Activated effector memory CD4-positive, alpha-beta T cell treated with anti-CD3 and anti-CD28 coated beads, Interleukin-2, amount 50 U/mL, for 16 hours (primary cell): ENCODE measurements around the gene CMIP.
A peak's percentile ranks its signal among the peaks of the same experiment; 100 is the strongest.

Source experiments
- DNase-seq: peaks from one replicate; pipeline ENCODE4 v3.0.0-alpha.2; 2020

Gene CMIP

DNA sequence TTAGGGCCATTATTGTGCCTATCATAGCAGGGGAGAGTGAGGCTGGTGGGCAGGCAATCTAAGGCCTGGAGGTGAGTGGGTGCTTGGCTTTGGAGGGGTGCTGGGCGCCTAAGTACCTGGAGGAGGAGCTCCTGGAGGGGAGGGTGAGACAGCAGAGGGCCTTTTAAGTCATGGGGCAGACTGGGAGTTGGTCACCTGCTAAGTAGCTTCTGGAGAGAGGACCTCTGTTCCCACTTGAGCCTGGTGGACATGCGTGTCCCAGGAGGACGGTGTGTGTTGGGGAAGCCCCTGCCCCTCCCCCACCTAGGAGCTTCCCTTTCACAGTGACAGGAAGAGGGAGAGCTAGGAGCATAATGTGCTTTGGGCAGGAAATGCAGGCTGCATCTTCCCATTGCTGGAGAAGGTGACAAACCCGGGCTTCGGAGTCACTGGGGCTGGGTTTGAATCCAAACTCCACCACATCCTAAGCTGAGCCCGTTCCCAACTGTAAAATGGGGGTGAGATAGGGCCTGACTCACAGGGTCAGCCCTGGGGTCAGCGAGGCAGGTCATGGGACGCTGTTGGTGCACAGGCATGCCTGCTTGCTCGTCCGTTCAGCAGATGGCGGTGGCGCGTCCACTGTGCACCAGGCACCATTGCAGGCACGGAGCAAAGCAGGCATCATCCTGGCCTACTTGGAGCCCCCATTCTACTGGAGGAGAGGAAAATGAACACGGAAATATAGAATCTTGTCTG lies 37.9 kb downstream of the CMIP start:
- no peak for DNase-seq

DNA sequence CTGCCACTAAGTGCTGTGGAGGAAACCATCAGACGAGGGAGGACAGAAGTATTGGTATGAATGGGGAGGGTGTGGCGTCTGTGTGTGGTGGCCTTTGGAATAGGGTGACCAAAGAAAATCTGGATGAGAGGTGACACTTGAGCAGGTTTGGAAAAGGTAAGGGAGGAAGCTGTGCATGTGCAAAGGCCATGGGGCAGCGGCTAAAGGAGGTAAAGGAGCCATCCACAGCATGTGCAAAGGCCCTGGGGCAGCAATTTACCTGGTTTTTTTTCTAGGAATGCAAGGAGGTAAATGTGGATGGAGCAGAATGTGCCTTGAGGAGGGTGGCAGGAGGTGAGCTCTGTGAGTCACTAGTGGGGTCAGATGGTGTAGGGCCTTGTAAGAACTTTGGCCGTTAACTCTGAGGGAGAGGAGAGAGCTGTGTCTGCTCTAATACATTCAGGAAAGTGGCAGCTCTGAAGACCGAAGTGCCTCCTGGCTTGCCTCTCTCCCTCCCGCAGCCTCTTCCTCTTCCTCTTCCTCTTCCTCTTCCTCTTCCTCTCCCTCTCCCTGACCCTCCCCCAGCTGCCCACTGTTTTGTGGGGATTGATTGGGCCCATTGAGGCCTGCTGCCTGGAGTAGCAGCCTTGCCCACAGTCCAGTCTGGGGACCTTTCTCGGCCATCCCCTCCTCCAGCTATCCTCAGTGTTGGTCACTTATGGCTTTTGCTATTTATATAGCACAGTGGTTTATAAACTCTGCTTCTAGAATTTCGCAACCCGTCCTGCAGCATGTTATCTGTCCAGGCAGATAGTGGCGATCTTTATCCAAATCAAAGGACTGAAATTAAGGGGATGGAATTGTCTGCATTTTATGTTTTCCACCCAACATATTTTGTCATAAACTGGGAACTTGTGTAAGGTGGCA lies 38.7 kb downstream of the CMIP start:
- DNase-seq, result no peak

DNA sequence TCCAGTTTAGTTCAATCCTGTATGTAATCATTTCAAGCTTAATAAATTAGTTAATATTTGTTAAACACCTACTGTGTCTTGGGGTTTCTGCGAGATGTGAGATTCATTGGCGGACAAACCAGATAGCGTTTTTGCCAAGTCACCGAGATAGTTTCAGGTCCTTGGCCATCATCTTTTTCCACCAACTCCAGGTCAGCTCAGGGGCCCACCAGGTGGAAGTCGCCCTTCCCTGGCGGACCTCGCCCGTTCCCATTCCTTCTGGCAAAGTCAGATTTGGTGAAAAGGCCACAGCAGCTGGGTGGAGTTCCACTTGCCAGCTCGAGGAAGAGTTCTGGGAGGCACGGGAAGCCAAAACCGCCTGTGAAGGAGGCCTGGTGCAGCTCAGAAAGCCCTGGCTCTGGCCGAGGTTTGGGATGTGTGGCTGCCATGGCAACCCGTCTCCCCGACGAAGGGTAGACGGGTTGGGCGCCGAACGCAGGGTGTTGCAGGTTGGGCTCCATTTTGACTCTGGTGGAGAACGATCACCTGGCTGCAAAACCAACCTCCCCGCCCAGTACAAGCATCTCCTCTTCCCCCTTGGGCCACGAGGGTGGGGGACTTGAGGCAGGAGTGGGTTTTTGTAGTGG lies 39.5 kb downstream of the CMIP start:
- no peak for DNase-seq

DNA sequence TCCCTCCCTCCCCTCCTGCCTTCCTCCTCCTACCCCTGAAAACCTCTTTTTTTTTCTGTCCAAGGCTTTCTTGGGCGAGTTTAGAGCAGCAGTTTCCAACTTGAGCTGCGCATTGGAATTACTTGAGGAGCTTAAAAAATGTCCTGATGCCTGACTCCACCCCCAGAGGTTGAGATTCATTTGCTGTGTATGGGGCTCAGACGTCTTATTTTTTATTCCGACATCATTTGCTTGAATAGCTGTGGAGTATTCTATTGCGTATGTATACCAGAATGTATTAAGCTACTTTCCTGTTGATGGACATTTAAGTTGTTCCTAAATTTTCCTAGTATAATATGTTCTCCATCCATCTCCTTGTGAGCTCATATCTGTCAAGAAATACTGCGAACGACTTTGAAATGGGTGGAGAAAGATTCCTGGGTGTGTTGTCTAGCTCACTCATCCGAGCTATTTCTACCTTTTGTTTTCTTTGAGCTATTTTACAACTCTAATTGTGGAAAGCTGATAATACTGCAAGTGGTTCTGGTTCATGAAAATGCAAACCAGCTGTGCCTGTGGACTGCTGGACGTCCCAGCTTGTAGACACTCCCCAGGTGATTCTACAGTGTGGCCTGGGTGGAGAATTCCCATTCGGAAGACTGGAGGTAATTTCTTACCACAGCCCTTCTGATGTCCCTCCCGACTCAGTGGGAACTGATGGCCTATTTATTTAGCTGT lies 40.5 kb downstream of the CMIP start:
- no peak for DNase-seq

DNA sequence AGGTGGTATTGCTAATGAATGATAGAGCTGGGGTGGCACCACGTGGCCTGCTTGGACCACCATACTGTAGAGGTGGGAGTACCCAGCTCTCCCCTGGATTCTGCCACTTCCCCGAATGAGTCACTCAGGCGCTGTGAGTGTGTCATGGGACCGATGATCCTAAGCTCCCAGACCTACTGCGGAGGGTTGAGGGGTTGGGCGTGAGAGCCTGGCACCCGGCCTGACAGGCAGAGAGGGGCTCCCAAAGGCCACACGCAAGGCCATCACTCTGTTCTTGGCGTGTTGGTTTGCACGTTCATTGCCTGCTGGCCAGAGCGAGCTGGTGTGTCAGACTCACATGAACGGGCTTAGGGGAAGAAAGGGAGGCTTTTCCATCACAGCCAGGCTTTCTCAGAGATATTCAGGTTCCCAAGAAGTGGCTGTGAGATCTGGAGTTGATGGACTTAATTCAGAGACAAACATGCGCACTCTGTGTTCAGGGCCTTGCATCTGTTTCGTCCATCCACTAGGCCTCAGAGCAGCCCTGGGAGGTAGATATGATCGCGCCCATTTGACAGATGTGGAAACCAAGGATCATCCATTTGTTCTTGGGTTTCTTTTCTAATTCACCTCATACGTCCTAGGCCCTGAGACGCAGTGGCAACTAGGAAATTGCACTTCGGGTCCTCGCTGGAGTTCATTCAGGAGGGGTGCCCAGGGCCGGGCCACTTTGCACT lies 41.4 kb downstream of the CMIP start:
- DNase-seq, result no peak

DNA sequence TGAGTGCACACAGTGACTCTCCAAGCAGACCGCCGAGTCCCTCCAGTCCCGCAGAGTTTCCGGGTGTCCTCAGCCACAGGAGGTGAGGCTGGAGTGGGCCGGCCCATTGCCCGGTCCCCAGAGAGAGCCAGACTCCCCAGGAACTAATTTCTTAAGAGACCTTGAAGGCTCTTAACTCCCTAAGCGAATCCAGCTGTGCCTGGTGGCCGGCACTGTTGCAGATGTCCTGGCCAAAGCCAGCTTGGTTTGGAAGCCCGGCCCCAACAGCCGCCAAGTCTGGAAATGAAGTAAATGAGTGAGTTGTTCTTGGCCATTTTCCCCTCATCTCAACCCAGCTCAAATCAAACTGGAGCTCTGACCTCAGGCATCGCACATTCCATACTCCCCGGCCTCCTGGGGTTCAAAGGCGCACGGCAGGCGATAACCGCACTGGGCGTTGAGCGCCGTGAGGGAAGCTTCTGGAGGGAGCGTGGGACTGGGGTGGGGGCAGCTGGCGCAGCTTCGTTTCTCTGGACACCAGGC lies 42.0 kb downstream of the CMIP start:
- no peak for DNase-seq

DNA sequence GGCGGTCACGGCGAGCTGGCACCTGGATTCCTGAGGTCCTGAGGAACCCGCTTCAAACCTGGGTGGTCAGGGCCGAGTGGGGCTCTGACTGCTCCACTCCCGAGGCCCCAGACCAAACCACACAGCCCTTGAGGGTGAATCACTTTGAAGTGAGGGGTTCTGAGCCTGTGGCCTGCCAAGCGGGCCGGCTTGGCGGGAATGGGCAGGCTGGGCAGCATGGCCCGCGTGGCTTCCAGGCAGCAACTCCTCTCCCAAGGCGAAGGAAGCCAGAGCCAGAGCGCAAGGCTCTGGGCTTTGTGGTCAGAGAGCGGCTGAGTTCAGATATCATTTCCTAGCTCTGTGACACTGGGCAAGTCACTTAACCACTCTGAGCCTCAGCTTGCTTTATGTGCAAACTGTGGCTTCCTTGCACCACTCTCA lies 42.7 kb downstream of the CMIP start:
- no peak for DNase-seq

DNA sequence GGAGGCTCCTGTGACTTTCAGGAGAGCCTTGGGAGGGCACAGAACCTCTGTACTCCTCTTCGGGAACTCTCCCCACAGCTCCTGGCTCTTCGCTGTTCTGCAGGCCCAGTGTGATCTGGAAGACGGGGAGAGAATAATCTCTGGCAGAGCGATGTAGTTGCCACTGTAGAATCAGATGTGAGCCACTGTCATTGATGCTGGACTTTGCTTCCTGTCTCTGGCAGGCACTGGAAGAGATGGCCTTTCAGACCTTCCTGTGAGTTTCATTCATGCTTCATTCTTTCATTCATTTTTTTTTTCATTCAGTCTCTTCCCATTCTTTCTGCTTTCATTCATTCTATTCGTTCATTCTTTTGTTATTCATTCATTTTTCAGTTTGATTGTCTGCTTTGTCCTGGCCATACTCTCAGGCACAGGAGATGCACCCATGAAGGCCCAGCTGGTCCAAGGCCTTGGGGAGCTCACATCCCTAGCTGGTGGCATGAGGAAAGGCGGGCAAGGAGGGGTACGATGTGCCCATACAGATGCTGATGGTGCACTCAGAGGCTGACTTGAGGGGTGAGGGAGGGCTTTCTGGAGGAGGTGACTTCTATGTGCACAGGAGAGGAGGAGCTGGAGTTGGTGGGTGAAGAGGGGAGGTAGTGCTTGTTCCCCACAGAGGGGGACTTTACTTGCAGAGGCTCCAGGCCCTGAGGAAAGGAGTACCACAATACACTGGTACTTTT lies 44.2 kb downstream of the CMIP start:
- DNase-seq, result no peak

DNA sequence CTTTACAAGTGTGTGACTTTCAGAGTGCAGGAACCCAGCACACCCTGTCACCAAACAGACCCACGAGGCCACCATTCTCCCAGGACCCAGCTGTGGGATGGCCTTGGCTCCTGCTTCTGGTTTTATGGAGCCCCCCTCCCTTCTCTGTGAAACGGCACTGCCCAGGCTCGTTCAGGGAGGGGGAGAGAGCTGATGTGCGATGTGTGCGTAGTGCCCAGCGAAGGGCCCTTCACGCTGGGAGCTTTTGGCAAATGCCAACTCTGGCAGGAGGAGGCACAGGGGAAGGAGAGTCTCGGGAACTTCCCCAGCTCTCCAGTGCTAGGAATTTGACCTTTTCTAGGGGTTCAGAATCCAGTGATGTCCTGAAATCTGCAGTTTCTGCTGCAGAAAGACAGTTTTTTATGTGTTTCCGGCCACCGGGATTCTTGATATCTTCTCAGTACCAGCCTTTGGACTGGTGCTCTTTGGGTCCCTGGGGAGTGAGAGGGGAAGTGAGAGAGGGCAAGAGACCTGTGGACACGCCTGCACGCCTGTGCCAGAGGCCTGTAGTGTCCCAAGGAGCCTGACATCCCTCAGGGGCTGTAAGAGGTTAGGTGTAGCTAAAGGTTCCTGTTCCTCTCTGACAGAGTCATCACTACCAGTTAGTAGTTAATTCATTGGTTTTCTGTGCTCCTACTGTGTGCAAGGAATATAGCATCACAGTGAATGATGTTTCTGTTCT lies 45.1 kb downstream of the CMIP start:
- no peak for DNase-seq

DNA sequence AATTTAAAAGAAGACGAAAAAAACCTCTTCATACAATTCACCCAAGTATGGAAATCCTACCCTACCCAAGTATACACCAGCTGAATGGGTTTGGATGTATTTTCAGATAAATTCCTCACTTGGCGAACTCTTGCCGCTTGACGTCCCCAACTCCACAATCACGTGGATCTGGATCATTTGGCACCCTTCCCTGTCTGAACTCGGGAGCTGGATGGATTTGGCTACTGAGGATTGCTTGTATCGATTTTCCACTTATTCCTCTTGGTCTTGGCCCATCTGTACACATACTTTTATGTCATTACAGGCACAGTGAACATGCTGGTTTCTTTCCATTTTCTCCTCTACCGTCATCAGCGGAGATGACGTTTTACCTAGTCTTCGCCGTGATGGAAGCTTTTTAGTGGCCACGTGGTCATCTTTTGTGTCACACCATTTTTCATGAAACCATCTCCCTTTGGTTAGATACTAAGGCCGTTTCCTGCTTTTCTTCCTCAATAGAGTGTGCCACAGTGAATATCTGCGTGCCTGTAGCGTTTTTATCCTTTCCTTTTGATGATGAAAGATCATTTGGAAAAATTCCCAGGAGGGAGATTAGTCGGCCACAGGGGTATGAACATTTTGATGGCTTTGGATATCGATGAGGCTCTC lies 47.1 kb downstream of the CMIP start:
- no peak for DNase-seq

DNA sequence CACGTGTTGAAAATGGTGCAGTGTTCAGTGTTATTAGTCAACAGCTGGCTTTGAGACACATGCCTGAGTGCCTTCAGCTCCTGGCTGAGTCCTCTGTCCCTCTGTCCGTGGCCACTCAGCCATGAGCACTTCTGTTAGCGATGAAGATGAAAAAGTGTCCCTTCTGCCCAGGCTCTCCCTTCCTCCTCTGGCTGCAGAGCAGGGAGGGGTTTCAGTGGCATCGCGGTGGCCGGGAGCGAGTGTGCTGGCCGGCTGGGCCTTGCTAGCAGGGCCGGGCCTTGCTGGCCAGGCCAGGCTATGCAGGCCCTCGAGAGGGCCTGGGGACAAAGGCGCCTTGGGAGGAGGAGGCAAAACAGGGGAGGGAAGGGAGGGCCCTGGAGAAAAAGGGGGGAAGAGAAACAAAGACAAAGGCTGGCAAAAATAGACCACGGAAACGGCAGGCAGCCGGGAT lies 47.7 kb downstream of the CMIP start:
- no peak for DNase-seq

DNA sequence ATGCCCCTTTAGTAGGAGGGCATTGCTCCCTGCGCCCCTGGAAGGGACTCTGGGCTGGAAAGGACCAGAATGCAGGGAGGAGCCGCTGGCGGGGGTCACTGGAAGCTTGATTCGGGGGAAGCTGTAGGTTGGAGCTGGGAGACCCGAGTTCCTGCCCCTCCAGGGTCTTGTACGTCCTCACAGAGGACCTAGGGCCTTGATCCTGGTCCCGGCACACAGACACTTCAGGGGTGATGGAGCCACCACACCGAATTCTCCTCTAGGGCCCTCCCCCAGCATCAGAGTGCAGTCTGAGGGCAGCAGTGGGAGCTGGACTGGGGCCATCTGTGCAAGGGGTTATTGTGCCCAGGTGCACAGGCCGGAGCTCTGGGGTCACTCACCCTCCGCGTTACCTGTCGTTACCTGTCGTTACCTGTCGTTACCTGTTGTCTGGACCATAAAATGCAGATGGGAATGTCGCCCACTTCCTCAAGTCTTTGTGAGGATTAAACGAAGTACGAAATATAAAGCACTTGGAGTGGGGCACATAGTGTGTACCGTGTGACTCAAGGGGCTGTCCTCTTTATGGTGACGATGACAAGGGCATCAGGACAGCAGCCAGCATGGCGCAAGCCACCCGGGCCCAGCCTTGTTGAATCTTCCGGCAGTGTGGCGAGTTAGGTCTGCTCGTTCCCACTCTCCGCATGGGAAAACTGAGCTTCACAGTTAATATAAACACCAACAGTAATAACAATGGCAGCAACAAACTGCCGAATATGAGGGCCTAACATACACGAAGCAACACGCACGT lies 48.6 kb downstream of the CMIP start:
- DNase-seq, result no peak

DNA sequence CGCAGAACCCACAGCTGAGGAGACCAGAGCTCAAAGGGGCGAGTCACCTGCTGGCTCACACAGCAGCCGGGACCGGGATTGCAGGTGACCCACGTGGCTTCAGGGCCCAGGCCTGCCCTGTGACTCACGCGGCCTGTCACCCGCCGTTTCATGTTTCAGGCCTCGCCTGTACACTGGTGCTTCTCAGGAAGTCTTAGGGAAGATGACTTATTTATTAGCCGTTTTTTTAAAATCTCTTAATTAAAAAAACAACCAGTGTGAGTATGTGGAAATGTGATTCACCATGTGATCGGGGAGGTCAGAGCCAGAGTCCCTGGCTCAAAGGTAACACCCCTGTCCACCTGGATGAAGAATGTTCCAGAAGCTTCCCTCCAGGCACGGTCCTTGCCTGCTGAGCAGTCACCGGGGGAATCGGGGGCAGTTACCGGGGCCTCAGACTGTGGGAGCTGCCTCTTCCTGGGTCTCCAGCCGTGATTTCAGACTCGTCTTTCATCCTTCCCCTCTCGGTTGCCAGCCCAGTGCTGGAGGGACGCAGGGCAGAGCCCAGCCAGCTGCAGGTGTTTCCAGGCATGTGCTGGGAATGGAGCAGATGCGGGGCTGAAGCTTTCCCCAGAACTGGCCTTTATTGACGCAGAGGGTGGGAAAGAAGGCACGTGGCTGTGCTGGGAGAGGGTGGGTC lies 49.3 kb downstream of the CMIP start:
- DNase-seq, result peak; percentile 70

DNA sequence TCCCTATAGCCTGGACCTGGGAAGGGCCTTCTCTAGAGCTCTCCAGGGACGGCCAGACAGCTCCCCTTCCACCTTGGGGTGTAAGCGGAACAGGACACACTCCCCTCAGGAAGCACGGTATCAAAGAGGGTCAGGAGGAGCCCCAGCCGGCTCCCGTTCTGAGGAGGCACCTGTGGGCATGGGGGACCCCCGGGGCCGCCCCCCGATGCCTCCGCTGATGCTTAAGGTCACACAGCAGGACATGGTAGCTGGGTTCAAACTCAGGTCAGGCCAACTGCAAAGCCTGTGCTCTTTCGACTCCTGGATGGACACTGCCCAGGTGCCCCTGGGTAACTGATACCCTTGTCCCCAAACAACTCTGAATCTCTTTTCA lies 49.8 kb downstream of the CMIP start:
- no peak for DNase-seq

DNA sequence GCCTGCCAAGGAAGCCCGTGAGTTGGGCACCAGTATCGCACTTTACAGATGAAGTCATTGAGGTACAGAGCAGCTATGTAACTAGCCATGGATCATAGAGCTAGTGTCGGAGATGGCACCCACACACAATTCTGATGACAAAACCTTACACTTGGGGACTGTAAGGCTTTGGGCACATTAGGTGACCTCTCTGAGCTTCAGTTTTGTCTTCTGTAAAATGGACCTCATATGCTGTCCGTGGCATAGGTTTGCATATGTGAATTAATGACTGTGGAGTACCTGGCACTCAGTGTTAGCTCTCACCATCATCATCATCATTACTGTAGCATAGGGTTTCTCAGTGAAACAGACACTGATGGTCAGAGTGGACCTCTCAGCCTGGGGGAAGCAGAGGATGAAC lies 50.3 kb downstream of the CMIP start:
- DNase-seq, result no peak

DNA sequence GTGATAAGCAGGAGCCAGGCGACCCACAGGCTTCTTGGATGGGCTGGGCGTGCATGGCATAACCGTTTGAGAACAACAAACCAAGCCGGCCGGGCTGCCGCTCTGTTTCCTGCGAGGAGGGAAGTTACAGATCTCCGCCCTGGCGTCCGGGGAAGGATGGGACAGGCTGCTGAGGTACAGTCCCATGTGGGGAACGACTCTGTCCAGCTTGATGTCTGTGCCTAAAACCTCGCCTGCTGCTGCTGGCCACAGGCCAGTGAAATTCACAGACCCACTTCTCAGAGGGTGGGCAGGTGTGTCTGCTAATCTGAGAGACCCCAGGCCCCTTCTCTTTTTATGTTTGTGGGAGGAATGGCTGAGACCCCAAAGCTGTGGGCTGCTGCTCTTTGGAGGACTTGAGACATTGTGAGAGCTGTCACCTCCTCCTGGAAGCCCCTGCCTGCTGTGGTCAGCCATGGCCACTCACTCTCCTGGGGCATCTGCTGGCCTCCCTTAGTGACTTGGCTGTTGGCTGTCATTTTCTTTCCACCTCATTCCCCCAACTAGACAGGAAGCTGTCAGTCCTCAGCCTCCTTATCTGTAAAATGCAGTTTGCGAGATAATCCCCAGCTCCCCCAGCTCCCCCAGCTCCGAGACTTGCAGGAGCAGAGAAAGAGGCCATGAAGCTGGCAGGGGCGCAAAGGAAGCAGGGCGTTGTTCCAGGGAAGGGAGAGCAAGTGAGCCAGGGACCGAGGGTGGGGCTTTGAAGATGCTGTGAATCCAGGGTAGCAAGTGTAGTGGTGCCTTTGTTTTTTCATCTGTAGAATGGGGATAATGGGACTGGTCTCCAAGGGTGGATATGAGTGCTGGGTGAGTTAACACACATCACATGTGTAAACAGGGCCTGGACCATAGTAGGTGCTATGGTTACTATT lies 51.0 kb downstream of the CMIP start:
- no peak for DNase-seq

DNA sequence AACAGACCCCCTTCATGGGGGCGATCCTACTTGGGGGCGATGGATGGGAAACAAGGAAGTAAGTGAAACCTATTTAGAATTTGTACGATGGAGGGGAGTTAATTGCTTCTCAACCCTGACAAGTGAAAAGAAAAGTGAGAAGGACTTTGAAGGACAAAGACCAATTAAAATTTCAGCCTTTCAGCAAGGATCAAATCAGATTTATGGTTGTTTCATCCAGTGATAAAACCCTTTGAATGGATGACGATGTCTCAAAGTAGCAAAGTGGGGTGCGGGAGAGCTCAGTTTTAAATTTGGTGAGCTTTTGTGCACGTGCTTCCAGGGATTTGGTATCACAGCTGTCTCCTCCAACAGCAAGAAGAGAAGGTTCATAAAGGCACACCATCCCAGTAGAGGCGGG lies 51.7 kb downstream of the CMIP start:
- no peak for DNase-seq

DNA sequence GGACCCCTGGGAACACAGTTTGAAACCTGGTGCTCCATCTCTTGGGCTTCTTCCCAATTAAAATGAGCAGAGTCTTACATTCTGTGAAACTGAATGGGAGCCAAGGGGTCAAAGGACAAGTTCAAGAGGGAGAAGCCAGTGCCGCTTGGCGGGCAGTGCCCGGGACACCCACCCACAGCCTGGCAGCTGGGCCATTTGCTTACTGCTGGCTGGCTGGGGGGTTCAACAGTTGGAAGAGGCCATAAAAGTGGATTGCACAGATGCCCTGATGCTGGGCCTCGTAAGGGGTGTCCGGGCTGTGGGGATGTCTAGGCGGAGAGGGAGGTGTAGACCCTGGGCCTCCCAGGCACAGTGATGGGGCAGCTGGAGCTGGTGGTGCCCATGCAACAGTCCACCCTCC lies 52.1 kb downstream of the CMIP start:
- no peak for DNase-seq
